Measurements from ENCODE around the gene FXR2. TPM values are rescaled to one million over a fixed set of nuclear protein-coding genes. Genes with fewer than 3 reads are reported as not detected.

The FXR2 gene
- total RNA-seq, 1 experiment from 2014 or later = 36.4 TPM

- Histone ChIP-seq H2BK15ac (ENCODE audit: low read depth, low read length) (no peak overlapping the region), H3K4me2 (ENCODE audit: insufficient read depth, insufficient read length, low read length) (no peak overlapping the region), H3K79me2 (ENCODE audit: insufficient read depth, low read length) (no peaks in the 10 kb centered on the region; the same call in 1 of the 2 replicates), H3T11ph (ENCODE audit: low read length) (no peak overlapping the region), H3K23ac (ENCODE audit: insufficient read length, low read depth, low read length) (no peak overlapping the region), H3K9me3 (ENCODE audit: control insufficient read depth, low read depth, low read length) (no peaks in the 10 kb centered on the region), H2AK5ac (ENCODE audit: insufficient read length, low read length) (no peak overlapping the region), H3K79me1 (ENCODE audit: insufficient read depth, low read depth, low read length, poor library complexity, severe bottlenecking) (peaks cover 2% of the 10 kb centered on the region), H2AFZ (ENCODE audit: low read length) (no peak overlapping the region), H4K8ac (replicated peaks; ENCODE audit: insufficient read length, low read depth, low read length) (no peak overlapping the region), H2BK12ac (ENCODE audit: insufficient read length, low read depth, low read length) (no peak overlapping the region), H3K56ac (ENCODE audit: insufficient read length, low read depth, low read length) (no peak overlapping the region), H2BK120ac (ENCODE audit: low read depth, low read length, poor library complexity, severe bottlenecking) (no peak overlapping the region), H2BK5ac (ENCODE audit: insufficient read length, low read length) (no peak overlapping the region), H4K91ac (ENCODE audit: insufficient read length, low read depth, low read length) (no peak overlapping the region), H3K27ac (ENCODE audit: insufficient read length, low read depth, low read length) (no peak overlapping the region), H2BK20ac (ENCODE audit: low read depth, low read length, poor library complexity, severe bottlenecking) (no peak overlapping the region), H3K4me1 (ENCODE audit: insufficient read depth, low read length) (no peaks in the 10 kb centered on the region), H3K9ac (ENCODE audit: extremely low read depth, insufficient read length, low read length) (no peak overlapping the region), H3K4ac (ENCODE audit: low read depth, low read length) (no peak overlapping the region), H4K20me1 (ENCODE audit: control insufficient read depth, insufficient read depth, insufficient read length) (no peaks in the 10 kb centered on the region), H3K18ac (ENCODE audit: insufficient read length, low read depth, low read length) (no peak overlapping the region), H3K23me2 (ENCODE audit: insufficient read length, low read depth, low read length, poor library complexity, severe bottlenecking) (peaks cover 3% of the 10 kb centered on the region), H3K27me3 (ENCODE audit: insufficient read depth, low read length) (no peaks in the 10 kb centered on the region), H3K14ac (ENCODE audit: insufficient read depth, low read length) (no peak overlapping the region), H4K5ac (ENCODE audit: insufficient read length, low read depth, low read length) (no peak overlapping the region)
- no peak for DNase-seq
- peaks cover 50 to 56% of the 10 kb centered on the region in 2 experiments for H3K4me1 Mint-ChIP-seq
- H3K36me3 Mint-ChIP-seq (ENCODE audit: insufficient read depth in 1 of 3, low read depth in 3 of 3) = peaks cover 39 to 60% (median 49%) of the 10 kb centered on the region in 3 experiments
- peak overlapping the region; percentile 62 to 96 (median 86); a peak in 5 of 7 replicates for H3K27ac Mint-ChIP-seq
- H3K27me3 Mint-ChIP-seq (ENCODE audit: low read depth) = peaks cover 2% of the 10 kb centered on the region
- H3K4me3 Mint-ChIP-seq = peak overlapping the region; percentile 3 to 43; a peak in 2 of 5 replicates
- H3K9me3 Mint-ChIP-seq = peaks cover 0 to 3% of the 10 kb centered on the region in 2 experiments; a peak in 1 of 5 replicates
- no peak for TF ChIP-seq CTCF (conservative IDR thresholded peaks at IDR 0.05)
- no CpG with 5 or more reads among the region's 12 CpGs for WGBS (ENCODE audit: extremely low coverage, insufficient read length, low lambda C conversion rate)
Measured at GRCh38 chr17:7579834-7580603, 34.7 kb downstream of the FXR2 start.

All from H9 (cell line).